Measurements from ENCODE around the gene RFTN2. TPM values are rescaled to one million over a fixed set of nuclear protein-coding genes. Genes with fewer than 3 reads are reported as not detected.
A peak's percentile ranks its signal among the peaks of the same experiment; 100 is the strongest.

RFTN2 gene
- total RNA-seq, 1 donor from 2014 or later, result 9.9 TPM

GRCh38 chr2:197708331-197708730, 32.9 kb upstream of the RFTN2 start:
- DNase-seq (ENCODE audit: low spot score in 2 of 2, unreplicated experiment in 2 of 2), result no peak
- H3K27me3 Mint-ChIP-seq (ENCODE audit: low read depth), result no peaks in the 10 kb centered on the region
- no peak overlapping the region for H3K27ac Mint-ChIP-seq
- no peaks in the 10 kb centered on the region for H3K9me3 Mint-ChIP-seq
- TF ChIP-seq CTCF (IDR thresholded peaks at IDR 0.05; ENCODE audit: unreplicated experiment), result no peak
- peak overlapping the region; percentile 42 for H3K4me3 Mint-ChIP-seq
- peaks cover 30% of the 10 kb centered on the region for H3K4me1 Mint-ChIP-seq
- H3K36me3 Mint-ChIP-seq, result no peaks in the 10 kb centered on the region

- H3K4me1 Mint-ChIP-seq, result peaks cover 30% of the 10 kb centered on the region
- no peaks in the 10 kb centered on the region for H3K36me3 Mint-ChIP-seq
- H3K27me3 Mint-ChIP-seq (ENCODE audit: low read depth), result no peaks in the 10 kb centered on the region
- no peaks in the 10 kb centered on the region for H3K9me3 Mint-ChIP-seq
- TF ChIP-seq CTCF (IDR thresholded peaks at IDR 0.05; ENCODE audit: unreplicated experiment), result peak; percentile 75
- H3K4me3 Mint-ChIP-seq, result peak overlapping the region; percentile 83
- DNase-seq (ENCODE audit: low spot score in 2 of 2, unreplicated experiment in 2 of 2), result no peak
- H3K27ac Mint-ChIP-seq, result no peak overlapping the region
Measured at GRCh38 chr2:197707316-197708213, 32.2 kb upstream of the RFTN2 start.

- Mint-ChIP-seq H3K27ac (no peak overlapping the region), H3K4me1 (peaks cover 30% of the 10 kb centered on the region), H3K27me3 (ENCODE audit: low read depth) (peaks cover 3% of the 10 kb centered on the region), H3K36me3 (no peaks in the 10 kb centered on the region), H3K4me3 (peak overlapping the region; percentile 83), H3K9me3 (no peaks in the 10 kb centered on the region)
- no peak for TF ChIP-seq CTCF (IDR thresholded peaks at IDR 0.05; ENCODE audit: unreplicated experiment)
- no peak for DNase-seq (ENCODE audit: low spot score in 2 of 2, unreplicated experiment in 2 of 2)
Measured at GRCh38 chr2:197706839-197707207, 31.4 kb upstream of the RFTN2 start.

GRCh38 chr2:197705912-197706838, 30.8 kb upstream of the RFTN2 start:
- peaks cover 3% of the 10 kb centered on the region for H3K27me3 Mint-ChIP-seq (ENCODE audit: low read depth)
- peak overlapping the region; percentile 86 for H3K27ac Mint-ChIP-seq
- peak overlapping the region; percentile 83 for H3K4me3 Mint-ChIP-seq
- DNase-seq (ENCODE audit: low spot score in 2 of 2, unreplicated experiment in 2 of 2), result no peak
- H3K9me3 Mint-ChIP-seq, result no peaks in the 10 kb centered on the region
- TF ChIP-seq CTCF (IDR thresholded peaks at IDR 0.05; ENCODE audit: unreplicated experiment), result no peak
- peaks cover 30% of the 10 kb centered on the region for H3K4me1 Mint-ChIP-seq
- H3K36me3 Mint-ChIP-seq, result no peaks in the 10 kb centered on the region

- no peaks in the 10 kb centered on the region for H3K36me3 Mint-ChIP-seq
- H3K4me3 Mint-ChIP-seq, result peak within 1 kb of the TSS; percentile 83
- H3K27me3 Mint-ChIP-seq (ENCODE audit: low read depth), result peaks cover 3% of the 10 kb centered on the region
- H3K4me1 Mint-ChIP-seq, result peaks cover 30% of the 10 kb centered on the region
- peak; percentile 93 to 95 for DNase-seq (ENCODE audit: low spot score in 2 of 2, unreplicated experiment in 2 of 2)
- H3K27ac Mint-ChIP-seq, result peak within 1 kb of the TSS; percentile 86
- H3K9me3 Mint-ChIP-seq, result no peaks in the 10 kb centered on the region
- no peak for TF ChIP-seq CTCF (IDR thresholded peaks at IDR 0.05; ENCODE audit: unreplicated experiment)
Measured at GRCh38 chr2:197705121-197705911, 29.9 kb upstream of the RFTN2 start, which contains the start of gene MARS2. TSS of gene MARS2 (plus strand) at chr2:197705369. CDS start at chr2:197705406, 37 bp downstream.
